Naive thymus-derived CD4-positive, alpha-beta T cell (primary cell): ENCODE measurements around the gene CPS1. TPM values are rescaled to one million over a fixed set of nuclear protein-coding genes. Genes with fewer than 3 reads are reported as not detected.

ENCODE experiments used
- ATAC-seq: fragments of 150-1000 bp; cut with Tn5 transposase; 2 replicates; pipeline ENCODE4 v1.10.0; 2021; ENCODE audit warnings: mild to moderate bottlenecking, moderate library complexity
- CTCF ChIA-PET: fragments of 350-600 bp; sonication (Branson Sonifier 250); formaldehyde crosslinking; loops from one replicate; lab custom pipeline; 2021; ENCODE audit warnings: antibody characterized with exemption; lab: Charles Lee
- POLR2A ChIA-PET: fragments of 350-600 bp; sonication (Branson Sonifier 250); formaldehyde crosslinking; loops from one replicate; lab custom pipeline; 2021; ENCODE audit warnings: antibody characterized with exemption, inconsistent platforms; lab: Charles Lee
- DNase-seq, 9 donors: peaks; one replicate each; pipeline versions ENCODE4 v3.0.0 to v3.0.0-alpha.2; 2020 to 2022; ENCODE audit warnings: mixed read lengths in 1 of 9
- H3K27ac ChIP-seq: one replicate; pipeline ENCODE4 v1.7.0; 2013; ENCODE audit warnings: mild to moderate bottlenecking, low read depth, low read length, moderate library complexity
- H3K27me3 ChIP-seq, 2 donors: one replicate each; pipeline ENCODE4 v1.7.0; 2013; ENCODE audit warnings: low read length in 2 of 2, mild to moderate bottlenecking in 2 of 2, moderate library complexity in 2 of 2; ENCODE audit not compliant: control insufficient read depth in 2 of 2, insufficient read depth in 2 of 2
- H3K36me3 ChIP-seq, 3 experiments: 1 replicate in 2 of 3; 2 replicates in 1 of 3; pipeline ENCODE4 v1.7.0; 2013; ENCODE audit warnings: low read length in 3 of 3, mild to moderate bottlenecking in 3 of 3, moderate library complexity in 1 of 3; ENCODE audit not compliant: insufficient read depth in 3 of 3, control insufficient read depth in 2 of 3
- H3K4me1 ChIP-seq, 2 donors: one replicate each; pipeline ENCODE4 v1.7.0; 2013; ENCODE audit warnings: low read length in 2 of 2, mild to moderate bottlenecking in 2 of 2, moderate library complexity in 1 of 2; ENCODE audit not compliant: control insufficient read depth in 2 of 2, insufficient read depth in 2 of 2
- H3K4me3 ChIP-seq: 2 replicates; pipeline ENCODE4 v1.7.0; 2013; ENCODE audit warnings: mild to moderate bottlenecking, low read length
- H3K9me3 ChIP-seq, 3 experiments: 1 replicate in 2 of 3; 2 replicates in 1 of 3; pipeline ENCODE4 v1.7.0; 2013; ENCODE audit warnings: low read length in 3 of 3; ENCODE audit not compliant: control insufficient read depth in 2 of 3
- H3K27ac Mint-ChIP-seq, 9 donors: one replicate each; pipeline ENCODE4 v1.8.0; 2020 to 2022; ENCODE audit warnings: mixed read lengths in 9 of 9, mild to moderate bottlenecking in 8 of 9, moderate library complexity in 5 of 9, inconsistent platforms in 2 of 9
- H3K27me3 Mint-ChIP-seq, 5 donors: one replicate each; pipeline ENCODE4 v1.8.0; 2021 to 2022; ENCODE audit warnings: mixed read lengths in 5 of 5, mild to moderate bottlenecking in 1 of 5
- H3K36me3 Mint-ChIP-seq, 5 donors: one replicate each; pipeline ENCODE4 v1.8.0; 2020 to 2022; ENCODE audit warnings: mixed read lengths in 5 of 5, mild to moderate bottlenecking in 3 of 5, inconsistent platforms in 1 of 5
- H3K4me1 Mint-ChIP-seq, 7 donors: one replicate each; pipeline ENCODE4 v1.8.0; 2020 to 2022; ENCODE audit warnings: mixed read lengths in 7 of 7, mild to moderate bottlenecking in 3 of 7, inconsistent platforms in 1 of 7
- H3K4me3 Mint-ChIP-seq, 10 donors: one replicate each; pipeline ENCODE4 v1.8.0; 2020 to 2022; ENCODE audit warnings: mild to moderate bottlenecking in 10 of 10, mixed read lengths in 10 of 10, moderate library complexity in 6 of 10, inconsistent platforms in 2 of 10
- H3K9me3 Mint-ChIP-seq, 11 donors: one replicate each; pipeline ENCODE4 v1.8.0; 2020 to 2022; ENCODE audit warnings: mixed read lengths in 11 of 11, mild to moderate bottlenecking in 4 of 11, inconsistent platforms in 1 of 11, moderate library complexity in 1 of 11
- intact Hi-C, 2 donors: fragments of 100-400 bp; cut with micrococcal nuclease; formaldehyde crosslinking; loops; one replicate each; pipeline ENCODE4 v1.15.1; 2023
- polyA plus RNA-seq, 2 donors: library from polyadenylated mRNA; unstranded; fragments of 300-500 nt; fragmentation: Illumina TruSeq; gene quantifications; one replicate each; pipeline ENCODE4 v1.2.3, GENCODE V29; 2021
- total RNA-seq, 6 experiments: library from RNA in 5 of 6; stranded (reverse) in 5 of 6; gene quantifications; 1 replicate in 5 of 6; 2 replicates in 1 of 6; pipeline ENCODE4 v1.2.3 and lab custom pipeline; 2021 to 2026

The CPS1 gene
- total and polyA plus RNA-seq, 7 experiments from 2014 or later: 0.29 to 1.2 (median 0.73) TPM; not detected in 3

GRCh38 chr2:210686401-210686800, 130.0 kb downstream of the CPS1 start:
- H3K27ac ChIP-seq: no peak overlapping the region
- H3K4me1 ChIP-seq: no peaks in the 10 kb centered on the region
- no peak overlapping the region for H3K4me3 ChIP-seq
- H3K27me3 ChIP-seq: no peaks in the 10 kb centered on the region
- no peaks in the 10 kb centered on the region for H3K36me3 ChIP-seq
- ChIA-PET CTCF (no interaction called here), POLR2A (no interaction called here)
- Mint-ChIP-seq H3K9me3 (peaks cover 0 to 6% (median 0%) of the 10 kb centered on the region in 11 donors), H3K4me1 (peaks cover 0 to 1% (median 0%) of the 10 kb centered on the region in 7 donors), H3K27ac (no peak overlapping the region), H3K27me3 (peaks cover 0 to 8% (median 0%) of the 10 kb centered on the region in 5 donors), H3K4me3 (no peak overlapping the region), H3K36me3 (no peaks in the 10 kb centered on the region)
- intact Hi-C loops: no loop called here
- H3K9me3 ChIP-seq: no peaks in the 10 kb centered on the region
- ATAC-seq (no peak), DNase-seq (no peak)

GRCh38 chr2:210687786-210688470, 131.5 kb downstream of the CPS1 start:
- H3K4me1 Mint-ChIP-seq: peaks cover 0 to 1% (median 0%) of the 10 kb centered on the region in 7 donors
- no peak overlapping the region for H3K27ac ChIP-seq
- H3K27me3 ChIP-seq: no peaks in the 10 kb centered on the region
- H3K27me3 Mint-ChIP-seq: peaks cover 0 to 8% (median 3%) of the 10 kb centered on the region in 5 donors
- no peak overlapping the region for H3K27ac Mint-ChIP-seq
- H3K9me3 Mint-ChIP-seq: peaks cover 0 to 6% (median 0%) of the 10 kb centered on the region in 11 donors
- intact Hi-C loops: no loop called here
- ATAC-seq (no peak), DNase-seq (no peak)
- H3K4me3 ChIP-seq: no peak overlapping the region
- H3K4me3 Mint-ChIP-seq: no peak overlapping the region
- no peaks in the 10 kb centered on the region for H3K4me1 ChIP-seq
- ChIA-PET CTCF (no interaction called here), POLR2A (no interaction called here)
- no peaks in the 10 kb centered on the region for H3K36me3 Mint-ChIP-seq
- H3K36me3 ChIP-seq: no peaks in the 10 kb centered on the region
- H3K9me3 ChIP-seq: no peaks in the 10 kb centered on the region

GRCh38 chr2:210707900-210708299, 151.5 kb downstream of the CPS1 start:
- ChIA-PET POLR2A (no interaction called here), CTCF (no interaction called here)
- no peak for ATAC-seq

GRCh38 chr2:210713122-210713521, 156.7 kb downstream of the CPS1 start:
- Mint-ChIP-seq H3K4me1 (peaks cover 0 to 1% (median 0%) of the 10 kb centered on the region in 7 donors), H3K27me3 (peaks cover 0 to 10% (median 0%) of the 10 kb centered on the region in 5 donors), H3K9me3 (peaks cover 0 to 5% (median 0%) of the 10 kb centered on the region in 11 donors), H3K36me3 (no peaks in the 10 kb centered on the region), H3K4me3 (no peak overlapping the region), H3K27ac (no peak overlapping the region)
- intact Hi-C loops: no loop called here
- DNase-seq (no peak), ATAC-seq (no peak)
- ChIA-PET POLR2A (no interaction called here), CTCF (interaction anchor here (0.5 to 0.6 kb wide), 2 partner anchors 18 to 1515 kb away, joined by 3 read pairs; no protein-coding TSS in a partner anchor)
- H3K36me3 ChIP-seq: no peaks in the 10 kb centered on the region
- no peak overlapping the region for H3K27ac ChIP-seq
- no peaks in the 10 kb centered on the region for H3K9me3 ChIP-seq
- H3K4me1 ChIP-seq: no peaks in the 10 kb centered on the region
- H3K4me3 ChIP-seq: no peak overlapping the region
- H3K27me3 ChIP-seq: no peaks in the 10 kb centered on the region

More at GRCh38 chr2:210707900-210708299, 151.5 kb downstream of the CPS1 start:
- no peaks in the 10 kb centered on the region for H3K9me3 ChIP-seq
- no peak overlapping the region for H3K4me3 ChIP-seq
- peaks cover 0 to 1% (median 0%) of the 10 kb centered on the region in 7 donors for H3K4me1 Mint-ChIP-seq
- H3K36me3 Mint-ChIP-seq: no peaks in the 10 kb centered on the region
- H3K27ac Mint-ChIP-seq: no peak overlapping the region
- H3K4me1 ChIP-seq: no peaks in the 10 kb centered on the region
- no peaks in the 10 kb centered on the region for H3K27me3 ChIP-seq
- no peak for DNase-seq
- peaks cover 0 to 5% (median 0%) of the 10 kb centered on the region in 5 donors for H3K27me3 Mint-ChIP-seq
- H3K27ac ChIP-seq: no peak overlapping the region
- H3K9me3 Mint-ChIP-seq: peaks cover 0 to 2% (median 0%) of the 10 kb centered on the region in 11 donors
- intact Hi-C loops: no loop called here
- no peaks in the 10 kb centered on the region for H3K36me3 ChIP-seq
- no peak overlapping the region for H3K4me3 Mint-ChIP-seq

- H3K4me3 Mint-ChIP-seq: no peak overlapping the region
- H3K27ac ChIP-seq: no peak overlapping the region
- no peaks in the 10 kb centered on the region for H3K36me3 Mint-ChIP-seq
- ATAC-seq: no peak
- H3K9me3 Mint-ChIP-seq: peaks cover 0 to 5% (median 0%) of the 10 kb centered on the region in 11 donors
- H3K4me1 Mint-ChIP-seq: no peaks in the 10 kb centered on the region
- DNase-seq: no peak
- H3K27me3 Mint-ChIP-seq: peaks cover 0 to 6% (median 0%) of the 10 kb centered on the region in 5 donors
- no peaks in the 10 kb centered on the region for H3K27me3 ChIP-seq
- no peak overlapping the region for H3K27ac Mint-ChIP-seq
- intact Hi-C loops: no loop called here
- ChIA-PET POLR2A (no interaction called here), CTCF (interaction anchor here (0.7 kb wide), 1 partner anchor 157 kb away, joined by 3 read pairs; no protein-coding TSS in a partner anchor)
- no peaks in the 10 kb centered on the region for H3K4me1 ChIP-seq
- H3K36me3 ChIP-seq: no peaks in the 10 kb centered on the region
- no peaks in the 10 kb centered on the region for H3K9me3 ChIP-seq
- H3K4me3 ChIP-seq: no peak overlapping the region
Measured at GRCh38 chr2:210715560-210716082, 159.2 kb downstream of the CPS1 start.

- no peaks in the 10 kb centered on the region for H3K9me3 ChIP-seq
- H3K27me3 ChIP-seq: no peaks in the 10 kb centered on the region
- POLR2A ChIA-PET: no interaction called here
- ATAC-seq (no peak), DNase-seq (no peak)
- H3K27ac ChIP-seq: no peak overlapping the region
- Mint-ChIP-seq H3K27ac (no peak overlapping the region), H3K9me3 (no peaks in the 10 kb centered on the region), H3K4me3 (no peak overlapping the region), H3K27me3 (no peaks in the 10 kb centered on the region), H3K4me1 (no peaks in the 10 kb centered on the region), H3K36me3 (no peaks in the 10 kb centered on the region)
- intact Hi-C loops: no loop called here
- CTCF ChIA-PET: no interaction called here
- no peaks in the 10 kb centered on the region for H3K36me3 ChIP-seq
- no peak overlapping the region for H3K4me3 ChIP-seq
- H3K4me1 ChIP-seq: no peaks in the 10 kb centered on the region
Measured at GRCh38 chr2:210718503-210718902, 162.1 kb downstream of the CPS1 start.
